CD1c-positive myeloid dendritic cell (primary cell): ENCODE data around the gene PLCD1.
A peak's percentile ranks its signal among the peaks of the same experiment; 100 is the strongest.
"Not testable (repeated sequence)": the region's sequence is repeated elsewhere in the genome, so short reads cannot be mapped to it uniquely, and the experiment has no call there.

Source experiments
- DNase-seq: peaks from one replicate; pipeline ENCODE4 v3.0.0-alpha.2; 2016; ENCODE audit errors: extremely low spot score

Gene PLCD1

DNA sequence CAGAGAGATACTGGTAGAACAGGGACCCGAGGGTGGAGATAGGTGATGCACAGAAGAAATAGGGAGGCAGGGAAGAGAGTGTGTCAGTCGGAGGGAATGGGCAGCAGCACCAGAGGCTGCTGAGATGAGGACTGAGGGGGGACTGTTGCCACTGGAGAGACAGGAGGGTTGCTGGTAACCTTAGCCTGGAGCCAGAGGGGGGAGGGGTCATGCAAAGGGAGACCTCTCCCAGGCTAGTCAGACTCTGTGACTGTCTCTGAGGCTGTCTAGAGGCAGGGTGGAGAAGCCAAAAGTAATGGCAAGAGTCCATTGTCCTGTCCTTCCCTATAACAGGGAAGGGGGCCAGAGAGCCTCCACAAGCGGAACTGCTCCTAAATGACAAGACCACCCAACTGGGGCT, 7.5 kb upstream of the PLCD1 start:
- DNase-seq = no peak

DNA sequence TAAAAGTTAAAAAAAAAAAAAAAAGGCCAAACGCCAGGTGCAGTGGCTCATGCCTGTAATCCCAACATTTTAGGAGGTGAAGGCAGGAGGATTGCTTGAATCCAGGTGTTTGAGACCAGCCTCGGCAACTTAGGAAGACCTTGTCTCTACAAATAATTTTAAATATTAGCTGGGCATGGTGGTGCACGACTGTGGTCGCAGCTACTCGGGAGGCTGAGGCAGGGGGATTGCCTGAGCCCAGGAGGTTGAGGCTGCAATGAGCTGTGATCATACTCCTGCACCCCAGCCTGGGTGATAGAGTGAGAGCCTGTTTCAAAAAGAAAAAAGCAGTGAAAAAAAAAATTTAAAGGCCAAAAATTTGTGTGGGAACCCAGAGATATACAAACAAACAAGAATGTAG, 6.8 kb upstream of the PLCD1 start:
- no peak for DNase-seq

DNA sequence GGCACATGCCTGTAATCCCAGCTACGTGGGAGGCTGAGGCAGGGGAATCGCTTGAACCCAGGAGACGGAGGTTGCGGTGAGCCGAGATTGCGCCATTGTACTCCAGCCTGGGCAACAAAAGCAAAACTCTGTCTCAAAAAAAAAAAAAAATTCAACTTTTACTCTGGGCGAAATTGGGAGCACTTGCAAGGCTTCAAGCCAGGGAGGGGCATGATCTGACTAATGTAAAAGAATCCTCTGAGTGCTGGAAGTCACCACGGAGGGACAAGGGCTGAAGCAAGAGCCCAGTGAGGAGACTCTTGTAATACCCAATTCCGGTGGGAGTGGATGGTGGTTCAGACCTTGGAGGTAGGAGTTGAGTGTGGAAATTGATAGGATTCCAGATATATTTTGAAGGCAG, 4.9 kb upstream of the PLCD1 start:
- DNase-seq = not testable (repeated sequence)

DNA sequence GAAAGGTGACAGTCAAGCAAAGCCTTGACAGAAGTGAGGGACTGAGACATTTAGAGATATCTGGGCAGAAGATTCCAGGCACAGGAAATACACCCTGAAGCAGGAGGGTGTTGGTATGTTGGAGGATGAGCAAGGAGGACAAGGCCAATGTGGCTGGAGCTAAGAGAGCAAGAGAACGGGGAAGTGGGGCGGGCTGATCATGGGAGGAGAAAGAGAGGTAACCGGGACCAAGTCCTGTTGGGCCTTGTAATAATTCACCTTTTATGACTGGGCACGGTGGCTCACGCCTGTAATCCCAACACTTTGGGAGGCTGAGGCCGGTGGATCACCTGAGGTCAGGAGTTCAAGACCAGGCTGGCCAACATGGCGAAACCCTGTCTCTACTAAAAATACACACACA, 4.1 kb upstream of the PLCD1 start:
- DNase-seq = not testable (repeated sequence)

DNA sequence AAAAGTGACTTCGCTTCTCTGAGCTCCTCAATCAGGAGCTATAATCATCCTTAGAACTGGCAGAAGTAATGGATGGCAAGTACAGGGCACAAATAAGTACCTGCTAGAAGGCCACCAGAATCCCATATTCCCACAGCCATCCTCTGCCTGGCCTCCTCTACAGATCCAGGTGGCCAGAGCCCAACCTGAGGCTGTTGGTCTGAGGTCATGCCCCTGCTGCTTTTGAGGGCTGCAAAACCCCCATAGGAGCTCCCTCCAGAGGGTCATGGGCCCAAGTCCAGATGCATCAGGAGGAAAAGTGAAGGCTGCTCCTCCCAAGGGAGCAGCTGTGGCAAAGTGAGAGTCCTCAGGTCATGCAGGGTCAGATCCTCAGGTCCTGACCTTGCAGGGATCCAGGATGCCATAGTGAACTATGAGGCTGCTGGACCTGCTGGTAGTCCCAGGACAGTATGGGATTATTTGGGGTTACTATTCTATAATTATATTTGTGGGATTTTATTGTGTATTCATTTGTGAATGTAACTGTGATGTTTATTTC, 3.0 kb upstream of the PLCD1 start:
- DNase-seq = no peak

DNA sequence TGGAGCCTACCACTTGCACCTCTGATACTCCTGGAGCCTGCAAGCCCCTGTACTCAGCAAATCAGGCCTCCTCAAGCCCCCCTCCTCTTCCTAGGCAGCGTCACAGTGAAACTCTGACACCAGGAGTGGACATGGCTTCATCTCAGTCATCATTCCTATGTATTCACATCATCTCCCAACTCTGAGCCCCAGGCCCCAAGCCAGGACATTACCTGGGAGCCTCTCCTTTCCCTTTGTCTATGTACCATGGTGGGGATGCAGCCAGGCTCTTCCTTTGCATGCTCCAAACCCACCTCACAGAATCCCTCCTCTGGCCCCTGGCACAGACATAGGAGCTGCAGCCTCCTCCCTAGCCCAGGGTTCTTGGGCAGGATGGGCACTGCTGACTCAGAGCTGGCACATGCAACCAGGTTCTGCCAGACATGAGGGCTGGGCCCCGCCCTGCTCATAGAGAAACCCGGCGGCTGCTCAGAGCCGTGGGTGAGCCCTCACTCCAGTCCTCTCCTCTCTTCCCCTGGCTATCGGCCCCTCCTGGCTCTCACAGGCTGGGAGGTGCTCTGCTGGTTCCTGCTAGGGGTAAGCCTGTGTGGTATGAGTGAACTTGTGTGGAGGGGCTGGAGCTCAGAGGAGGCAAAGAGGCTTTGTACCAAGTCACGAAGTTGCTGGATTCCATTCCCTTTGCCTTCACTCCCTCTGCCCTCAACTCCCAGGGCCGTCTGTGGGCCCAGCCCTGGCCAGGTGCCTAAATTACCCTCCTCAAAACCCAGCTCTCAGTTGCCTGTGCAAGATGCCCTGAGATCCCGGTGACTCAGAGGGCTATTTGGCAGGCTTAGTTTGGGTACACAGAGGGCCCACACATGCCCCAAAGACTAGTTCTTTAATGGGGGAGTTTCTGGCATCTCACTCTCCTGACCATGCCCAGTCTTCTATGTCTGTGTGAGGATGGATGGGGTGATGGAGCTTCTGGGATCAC, 1.9 kb upstream of the PLCD1 start:
- peak; percentile 62 for DNase-seq

DNA sequence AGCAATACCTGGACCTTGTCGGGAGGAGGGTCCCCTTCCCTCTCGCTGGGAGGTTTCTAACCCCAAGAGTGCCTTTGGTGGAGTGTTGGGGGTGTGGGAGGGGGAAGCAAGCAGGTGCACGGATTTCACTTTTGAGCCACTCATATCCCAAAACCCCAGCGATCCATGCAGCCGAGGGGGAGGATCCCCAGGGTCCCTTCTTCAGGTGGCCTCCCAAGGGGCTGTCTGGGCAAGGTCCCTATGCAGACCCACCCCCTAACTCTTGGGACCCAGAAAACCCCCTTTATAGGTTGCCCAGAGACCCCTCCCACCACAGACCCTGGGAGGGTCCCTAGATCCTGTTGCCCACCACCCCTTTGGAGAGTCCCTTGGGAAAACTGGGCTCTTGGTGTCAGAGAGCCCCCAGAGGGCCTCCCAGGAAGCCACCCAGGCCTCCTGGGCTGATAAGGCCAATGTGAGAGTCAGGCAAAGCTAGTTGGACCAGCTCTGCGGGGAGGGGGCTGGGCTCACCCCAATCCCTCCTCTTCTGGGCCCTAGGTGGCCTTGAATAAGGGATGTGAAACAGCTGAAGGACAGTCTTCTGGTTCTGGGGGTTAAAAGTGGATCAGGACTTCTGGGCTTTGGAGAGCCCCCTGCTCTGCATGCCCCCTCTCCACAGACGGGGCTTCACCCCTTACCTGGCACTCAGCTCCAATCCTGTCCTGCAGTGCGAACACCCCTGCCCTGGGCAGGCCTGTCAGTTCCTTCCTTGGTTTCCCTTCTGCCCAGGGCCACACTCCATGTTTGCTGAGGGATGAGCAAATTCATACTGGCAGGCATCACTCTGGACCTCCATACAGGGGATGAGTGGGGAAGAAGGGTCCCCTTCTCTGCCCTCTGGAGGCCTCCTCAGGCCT, 932 bp upstream of the PLCD1 start:
- no peak for DNase-seq

DNA sequence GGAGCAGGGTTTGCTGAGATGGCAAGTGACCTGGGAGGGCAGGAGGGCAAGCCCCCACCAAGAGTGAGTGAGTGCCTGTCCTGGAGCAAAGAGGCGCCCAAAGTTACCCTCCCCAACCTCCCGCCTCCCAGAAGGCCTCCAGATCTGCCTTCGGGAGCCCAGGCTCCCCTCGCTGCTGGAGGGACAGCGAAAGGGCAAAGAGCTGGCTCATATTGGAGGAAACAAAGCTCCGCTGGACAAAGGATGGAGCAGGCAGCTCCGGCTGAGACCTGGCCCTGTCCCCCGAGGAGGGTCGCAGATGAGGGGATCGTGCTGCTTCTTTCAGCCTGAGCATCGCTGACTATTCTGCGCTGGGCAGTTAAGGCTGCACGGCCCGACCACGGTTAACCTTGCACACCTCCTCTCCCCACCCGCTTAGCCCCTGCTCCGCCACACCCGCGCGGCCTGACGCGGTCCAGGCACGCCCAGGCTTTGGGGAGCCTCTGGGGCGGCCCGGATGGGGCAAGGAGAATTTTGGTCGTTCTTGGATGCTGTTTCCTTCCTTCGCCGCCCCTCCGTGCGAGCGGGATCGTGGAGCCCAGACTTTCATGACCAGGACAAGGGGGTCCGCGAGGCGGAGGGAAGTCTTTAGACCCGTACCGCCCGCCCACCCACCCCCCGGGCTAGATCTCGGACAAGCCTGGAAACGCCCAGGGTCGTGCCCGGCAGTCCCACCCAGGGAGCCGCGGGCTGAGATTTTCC, 651 bp downstream of the PLCD1 start:
- DNase-seq = no peak

DNA sequence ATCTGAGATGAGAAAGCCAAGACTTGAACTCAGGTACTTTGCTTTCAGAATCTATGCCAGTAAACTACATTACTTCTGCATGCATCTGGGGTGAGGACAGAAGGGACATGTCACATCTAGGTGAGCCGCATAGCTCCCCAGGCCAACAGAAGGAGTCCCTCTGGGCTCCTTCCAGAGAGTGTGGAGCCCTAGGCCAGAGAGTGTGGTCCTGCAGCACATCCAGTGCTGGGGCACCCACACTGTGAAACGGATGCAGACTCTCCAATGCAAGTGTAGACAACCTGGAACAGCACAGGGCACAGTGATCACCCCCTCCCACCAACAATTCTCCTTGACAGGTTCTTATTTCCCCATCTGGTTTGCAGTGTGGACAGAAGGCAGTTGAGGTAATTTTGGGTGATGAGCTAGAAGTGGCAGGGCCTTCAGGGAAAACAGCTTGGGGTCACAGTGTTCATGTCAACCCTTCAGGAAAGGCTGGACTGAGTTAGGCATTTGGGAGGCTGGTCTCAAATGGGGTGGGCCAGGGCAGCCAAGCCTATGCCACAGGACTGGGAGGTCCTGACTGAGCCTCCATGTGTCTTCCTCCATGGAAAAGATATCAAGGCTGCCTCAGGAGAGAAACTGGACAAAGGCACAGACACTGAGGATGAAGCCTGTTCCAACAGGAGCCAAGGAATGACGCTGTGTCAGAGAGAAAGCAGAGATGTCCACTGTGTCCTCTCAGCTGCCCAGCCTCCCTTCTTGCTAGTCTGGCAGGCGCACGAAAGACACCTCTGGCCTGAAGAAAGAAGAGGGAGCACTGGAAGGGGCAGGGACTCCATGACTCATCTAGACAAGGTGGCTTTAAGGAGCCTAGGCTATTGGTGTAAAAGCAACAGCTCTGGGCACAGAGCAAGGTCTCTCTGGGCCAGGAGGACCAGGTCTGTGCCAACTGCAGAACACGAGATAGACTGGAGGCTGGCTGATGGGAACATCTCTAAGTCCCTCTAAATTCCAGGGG, 1.7 kb downstream of the PLCD1 start:
- no peak for DNase-seq

DNA sequence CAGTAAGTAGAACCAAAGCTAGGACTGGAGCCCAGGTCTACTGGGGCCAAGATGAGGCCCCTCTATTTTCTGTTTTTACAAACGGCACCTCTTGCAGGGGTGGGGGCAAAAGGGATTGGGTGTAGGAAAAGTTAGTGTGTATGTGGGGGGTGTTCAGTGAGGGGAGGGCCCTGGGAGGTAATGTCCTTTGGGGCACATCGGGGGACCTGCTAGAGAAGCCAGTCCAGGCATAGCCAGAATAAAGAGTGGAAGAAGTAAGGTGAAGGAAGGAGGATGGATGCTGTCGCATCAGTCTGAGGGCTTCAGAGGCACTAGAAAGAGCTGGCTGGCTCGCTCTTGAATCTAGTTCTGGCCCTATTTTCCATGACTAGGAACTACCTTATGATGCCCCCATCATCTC, 2.6 kb downstream of the PLCD1 start:
- DNase-seq = no peak

DNA sequence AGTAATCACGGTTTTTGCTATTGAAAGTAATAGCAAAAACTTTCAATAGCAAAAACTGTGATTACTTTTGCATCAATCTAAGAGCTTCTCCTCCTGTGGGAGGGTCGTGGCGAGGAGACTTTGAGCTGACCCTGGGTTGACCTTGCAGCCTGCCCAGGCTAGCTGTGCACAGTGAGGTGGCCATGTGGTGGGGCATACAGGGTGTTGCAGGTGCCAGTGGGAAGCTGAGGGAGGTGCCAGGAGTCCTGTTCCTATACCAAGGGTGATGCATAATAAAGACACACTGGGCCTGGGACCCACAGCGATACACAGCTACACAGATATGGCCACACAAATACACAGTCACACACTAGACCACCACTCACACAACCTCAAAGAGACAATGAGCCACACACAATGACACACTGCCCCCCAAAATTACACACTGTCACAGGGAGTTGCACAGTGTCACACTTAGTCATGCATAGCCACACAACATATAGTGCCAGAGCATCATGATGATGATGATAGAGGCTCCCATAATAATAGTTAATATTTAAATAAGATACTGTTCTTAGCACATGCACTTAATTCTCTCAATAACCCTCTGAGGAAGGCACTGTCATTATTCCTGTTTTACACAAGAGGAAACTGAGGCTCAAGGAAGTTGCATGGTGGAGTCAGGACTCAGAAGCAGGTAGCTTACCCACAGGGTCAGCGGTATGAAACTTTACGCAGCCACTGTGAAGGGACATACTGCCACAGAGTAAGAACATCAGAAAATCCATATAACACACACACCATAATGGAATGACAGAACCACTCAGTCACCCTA, 6.3 kb downstream of the PLCD1 start:
- no peak for DNase-seq

DNA sequence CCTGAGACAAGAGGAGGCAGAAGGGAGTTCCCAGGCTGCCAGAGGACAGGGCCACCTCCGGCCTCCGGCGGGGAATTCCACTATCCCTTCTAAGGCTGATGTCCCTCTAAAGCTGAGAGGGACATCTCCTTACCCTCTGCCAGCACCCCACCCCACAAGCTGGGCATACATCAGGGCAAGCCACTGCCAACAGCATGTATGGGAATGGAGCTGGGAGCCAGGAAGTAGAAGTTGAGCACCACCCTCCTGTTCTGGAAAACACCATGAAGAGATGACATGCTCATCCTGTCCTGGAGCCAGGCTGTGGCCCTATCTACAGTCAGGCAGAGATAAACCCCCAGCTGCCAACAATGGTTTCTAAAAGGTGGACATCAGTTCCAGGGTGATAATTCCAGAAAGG, 7.1 kb downstream of the PLCD1 start:
- no peak for DNase-seq

DNA sequence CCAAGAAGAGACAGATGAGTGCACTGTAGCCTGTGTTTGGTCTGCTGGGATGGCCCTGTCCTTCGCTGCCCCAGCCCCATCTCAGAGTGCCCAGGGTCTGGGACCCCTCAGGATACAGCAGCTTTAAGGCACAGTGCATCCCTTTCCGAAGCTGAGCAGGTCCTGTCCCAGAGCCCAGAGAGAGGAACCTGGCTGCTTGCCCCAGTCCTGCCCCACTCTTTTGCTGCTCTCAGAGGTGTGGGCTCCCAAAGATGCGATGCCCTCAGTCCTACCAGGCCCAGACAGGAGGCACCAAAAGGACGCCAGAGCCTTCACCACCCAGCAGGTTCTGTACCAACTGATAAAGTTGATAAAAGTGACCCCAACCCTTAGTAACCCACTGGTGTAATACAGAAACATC, 8.2 kb downstream of the PLCD1 start:
- DNase-seq = no peak

DNA sequence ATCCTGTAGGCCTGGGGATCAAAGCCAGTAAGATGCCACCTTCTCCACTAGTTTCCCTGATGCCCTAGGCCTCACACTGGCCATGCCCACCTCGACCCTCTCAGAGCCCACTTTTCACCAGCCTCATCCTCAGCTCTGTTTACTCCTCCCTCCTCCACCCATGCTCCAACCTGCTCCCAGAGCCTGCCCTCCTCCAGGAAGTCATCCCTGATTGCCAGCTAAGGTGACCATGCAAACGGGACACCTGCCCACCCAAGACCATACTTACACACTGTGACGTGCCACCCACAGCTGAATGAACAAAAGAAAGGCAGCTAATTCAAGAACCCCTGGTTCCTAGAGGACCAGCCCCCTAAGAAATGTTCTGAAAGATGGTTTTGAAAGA, 9.1 kb downstream of the PLCD1 start:
- no peak for DNase-seq

DNA sequence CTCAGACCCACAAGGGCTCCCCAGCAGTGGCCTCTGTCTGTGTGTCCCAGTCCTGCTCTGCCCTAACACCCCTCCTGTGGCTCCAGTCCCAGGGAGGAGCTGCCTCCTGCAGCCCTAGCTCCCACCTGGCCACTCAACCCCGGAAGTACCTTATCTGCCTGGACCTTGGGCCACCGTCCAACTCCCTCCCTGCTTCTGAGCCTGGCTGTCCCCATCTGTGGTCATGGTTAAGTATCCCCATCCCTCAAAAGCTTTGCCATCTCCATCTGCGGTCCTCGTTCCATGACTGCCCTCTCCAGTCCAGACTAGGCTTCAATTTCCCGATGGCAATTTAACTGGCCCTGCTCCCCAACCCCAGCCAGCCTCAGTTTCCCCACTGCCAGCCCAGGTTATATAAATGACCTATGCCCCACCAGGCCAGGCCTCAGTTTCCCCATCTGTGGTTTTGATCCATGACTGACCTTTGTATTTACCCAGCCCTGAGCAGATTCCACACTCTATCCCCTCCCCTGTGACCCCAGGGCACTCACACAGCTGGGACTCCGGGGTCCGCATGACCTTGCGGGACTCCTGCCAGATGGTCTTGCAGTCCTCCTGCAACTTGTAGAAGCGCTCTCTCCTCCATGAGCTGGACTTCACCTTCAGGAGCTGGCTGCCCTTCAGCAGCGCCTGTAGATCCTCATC, 9.6 kb downstream of the PLCD1 start:
- DNase-seq = no peak

DNA sequence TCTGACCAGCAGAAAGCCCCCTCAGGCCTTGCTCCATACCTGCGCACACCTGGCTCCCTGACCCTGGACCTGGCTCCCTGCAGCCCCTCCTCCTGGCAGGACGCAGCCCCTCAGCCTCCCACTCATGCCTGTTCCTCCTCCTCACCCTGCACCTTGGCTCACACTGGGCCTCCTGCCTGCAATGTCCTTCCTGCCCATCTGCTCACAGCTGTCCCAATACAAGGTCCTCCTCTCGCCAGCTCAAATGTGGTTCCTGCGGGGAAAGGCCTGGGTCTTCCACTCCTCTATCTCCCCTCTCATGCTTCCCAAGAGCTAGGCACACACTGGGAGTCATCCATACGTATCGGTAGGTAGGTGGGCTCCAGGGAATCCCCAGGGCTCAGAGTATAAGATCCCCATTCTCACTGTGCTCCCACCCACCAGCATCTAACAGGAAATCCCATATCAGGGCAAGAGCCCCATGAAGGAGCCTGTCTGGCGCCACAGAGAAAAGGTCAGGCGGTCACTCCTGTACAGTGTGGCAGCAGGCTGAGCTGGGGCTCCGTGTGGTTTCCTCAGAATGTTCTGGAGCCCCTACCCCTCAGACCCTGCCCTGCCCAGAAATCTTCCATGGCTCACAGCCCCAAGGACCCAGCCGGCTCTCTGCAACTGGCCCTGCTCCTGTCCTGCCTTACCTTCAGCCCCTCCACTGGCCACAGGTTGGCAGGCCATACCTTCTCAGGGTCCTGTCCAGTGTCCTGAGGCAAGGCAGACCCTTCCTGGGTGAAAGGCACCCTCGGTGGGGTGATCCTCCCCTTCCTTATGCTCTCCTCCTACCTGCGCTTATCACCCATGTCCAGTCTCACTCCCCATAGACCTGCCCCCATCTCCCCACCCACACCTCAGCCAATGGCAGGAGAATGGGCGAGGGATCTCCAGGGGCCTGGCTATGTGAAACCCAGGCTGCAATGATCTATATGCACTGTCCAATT, 10.9 kb downstream of the PLCD1 start:
- no peak for DNase-seq

DNA sequence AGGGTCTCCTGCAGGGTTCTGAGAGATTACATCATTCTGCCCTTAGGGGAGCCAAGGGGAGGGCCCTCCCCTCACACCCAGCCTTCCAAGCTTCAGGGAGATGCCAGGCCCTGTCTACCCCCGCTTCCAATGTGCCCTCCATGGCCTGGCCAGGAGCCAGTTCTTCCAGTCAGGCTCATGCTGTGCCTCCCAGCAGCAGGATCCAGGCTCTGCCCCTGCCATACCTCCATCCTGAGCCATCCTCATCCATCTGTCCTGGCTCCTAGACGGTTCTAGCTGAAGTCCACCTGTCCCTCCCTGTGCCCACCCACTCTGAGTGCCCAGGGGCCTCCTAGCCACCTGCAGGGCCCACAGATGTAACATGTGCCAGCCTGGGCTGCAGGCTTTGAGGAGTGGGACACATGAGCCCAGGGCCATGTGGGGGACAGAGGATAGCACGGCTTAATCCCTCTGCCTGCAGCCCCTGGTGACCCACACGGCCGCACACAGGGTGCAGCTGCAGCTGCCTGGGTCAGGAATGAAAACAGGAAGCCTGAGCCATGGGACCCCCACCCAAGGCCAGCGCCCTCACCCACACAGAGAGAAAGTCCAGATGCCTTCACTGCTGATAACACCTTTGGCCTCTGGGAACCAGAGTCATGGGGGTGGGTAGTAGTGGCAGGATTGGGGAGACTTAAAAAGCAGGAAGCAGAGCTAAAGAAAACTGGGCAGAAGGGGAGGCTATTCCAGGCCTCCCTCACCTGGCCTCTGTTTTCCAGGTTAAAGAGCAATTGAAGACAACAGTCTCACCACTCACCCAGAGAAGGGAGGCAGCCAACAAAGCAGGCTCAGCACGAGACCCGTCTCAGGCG, 11.8 kb downstream of the PLCD1 start:
- no peak for DNase-seq
